GM23338 (cell line): ENCODE results near the gene CACNA1C. TPM values are rescaled to one million over a fixed set of nuclear protein-coding genes. Genes with fewer than 3 reads are reported as not detected.

Source experiments
- ATAC-seq: fragments of 200-7000 bp; cut with Tn5 transposase; 3 replicates; pipeline ENCODE4 v1.9.1; 2020
- DNase-seq: peaks from one replicate; pipeline ENCODE4 v3.0.0-alpha.2; 2015; ENCODE audit warnings: low spot score
- H2AFZ ChIP-seq: fragments of 200-600 bp; sonication (generic); 2 replicates; pipeline ENCODE4 v1.8.0; 2016; ENCODE audit warnings: antibody characterized with exemption, mild to moderate bottlenecking, moderate library complexity
- H3F3A ChIP-seq: fragments of 200-600 bp; sonication (generic); replicated peaks from 2 replicates; pipeline ENCODE4 v1.8.0; 2017; ENCODE audit warnings: antibody characterized with exemption, mixed run types, low read depth
- H3K27ac ChIP-seq: fragments of 200-600 bp; sonication (generic); 2 replicates; pipeline ENCODE4 v1.6.1; 2016; ENCODE audit warnings: low read depth
- H3K27me3 ChIP-seq: fragments of 200-600 bp; sonication (generic); 2 replicates; pipeline ENCODE4 v1.8.0; 2016; ENCODE audit warnings: mild to moderate bottlenecking, mixed run types, moderate library complexity; ENCODE audit not compliant: insufficient read depth
- H3K36me3 ChIP-seq: fragments of 200-600 bp; sonication (generic); 2 replicates; pipeline ENCODE4 v1.8.0; 2016; ENCODE audit warnings: mild to moderate bottlenecking; ENCODE audit not compliant: insufficient read depth
- H3K4me1 ChIP-seq: fragments of 200-600 bp; sonication (generic); 2 replicates; pipeline ENCODE4 v1.8.0; 2016; ENCODE audit warnings: mild to moderate bottlenecking, moderate library complexity; ENCODE audit not compliant: insufficient read depth
- H3K4me2 ChIP-seq: fragments of 200-600 bp; sonication (generic); 2 replicates; pipeline ENCODE4 v1.7.1; 2017; ENCODE audit warnings: mixed run types
- H3K4me3 ChIP-seq: fragments of 200-600 bp; sonication (generic); 2 replicates; pipeline ENCODE4 v1.6.1; 2016; ENCODE audit warnings: mixed run types
- H3K79me2 ChIP-seq: fragments of 200-600 bp; sonication (generic); replicated peaks from 2 replicates; pipeline ENCODE4 v1.8.0; 2017; ENCODE audit warnings: mild to moderate bottlenecking; ENCODE audit not compliant: insufficient read depth
- H3K9me2 ChIP-seq: fragments of 200-600 bp; sonication (generic); 2 replicates; pipeline ENCODE4 v1.8.0; 2017; ENCODE audit not compliant: insufficient read depth
- H4K20me1 ChIP-seq: fragments of 200-600 bp; sonication (generic); replicated peaks from 2 replicates; pipeline ENCODE4 v1.8.0; 2017; ENCODE audit warnings: mild to moderate bottlenecking; ENCODE audit not compliant: insufficient read depth
- H3K27ac Mint-ChIP-seq: 2 replicates; pipeline ENCODE4 v1.8.0; 2020; ENCODE audit warnings: inconsistent platforms, mild to moderate bottlenecking, moderate library complexity, mixed read lengths
- H3K27me3 Mint-ChIP-seq: 3 replicates; pipeline ENCODE4 v1.8.0; 2022; ENCODE audit warnings: low read depth, mild to moderate bottlenecking, moderate library complexity, mixed read lengths, inconsistent platforms; ENCODE audit not compliant: insufficient read depth, poor library complexity
- H3K36me3 Mint-ChIP-seq: 3 replicates; pipeline ENCODE4 v1.8.0; 2021; ENCODE audit warnings: low read depth, mild to moderate bottlenecking, inconsistent platforms, moderate library complexity, mixed read lengths
- H3K4me1 Mint-ChIP-seq: 3 replicates; pipeline ENCODE4 v1.8.0; 2020; ENCODE audit warnings: mild to moderate bottlenecking, inconsistent platforms, mixed read lengths
- H3K4me3 Mint-ChIP-seq: 3 replicates; pipeline ENCODE4 v1.8.0; 2021; ENCODE audit warnings: moderate library complexity, mild to moderate bottlenecking, inconsistent platforms, mixed read lengths
- H3K9me3 Mint-ChIP-seq: 3 replicates; pipeline ENCODE4 v1.8.0; 2020; ENCODE audit warnings: moderate library complexity, mild to moderate bottlenecking, inconsistent platforms, mixed read lengths
- CREB1 ChIP-seq: fragments of 250-450 bp; sonication (Bioruptor Pico); IDR thresholded peaks from 2 replicates; pipeline ENCODE4 v1.5.0; 2020; ENCODE audit warnings: low read depth, mild to moderate bottlenecking, moderate library complexity
- CTCF ChIP-seq, 2 experiments: fragments of 200-600 bp in 1 of 2; sonication (generic) in 1 of 2; conservative IDR thresholded peaks; 2 replicates each; pipeline versions ENCODE4 v1.5.1 to v1.6.1; 2016 to 2017; ENCODE audit warnings: antibody characterized with exemption in 2 of 2, low read depth in 2 of 2, mild to moderate bottlenecking in 2 of 2, moderate library complexity in 1 of 2
- ETS1 ChIP-seq: IDR thresholded peaks from 2 replicates; pipeline ENCODE4 v1.6.1; 2016; ENCODE audit warnings: antibody characterized with exemption
- EZH2 ChIP-seq: fragments of 200-600 bp; sonication (generic); IDR thresholded peaks from one replicate; pipeline ENCODE4 v1.8.0; 2017; ENCODE audit warnings: antibody characterized with exemption, mild to moderate bottlenecking, low read depth; ENCODE audit not compliant: unreplicated experiment
- EZH2phosphoT487 ChIP-seq: fragments of 200-600 bp; sonication (generic); IDR thresholded peaks from one replicate; pipeline ENCODE4 v1.8.1; 2018; ENCODE audit warnings: antibody characterized with exemption; ENCODE audit not compliant: unreplicated experiment
- JUNB ChIP-seq: IDR thresholded peaks from one replicate; pipeline ENCODE4 v1.6.1; 2016; ENCODE audit warnings: antibody characterized with exemption; ENCODE audit not compliant: unreplicated experiment
- NANOG ChIP-seq: IDR thresholded peaks from 2 replicates; pipeline ENCODE4 v1.6.1; 2016; ENCODE audit warnings: antibody characterized with exemption, borderline replicate concordance
- POLR2AphosphoS5 ChIP-seq: IDR thresholded peaks from 2 replicates; pipeline ENCODE4 v1.6.1; 2016; ENCODE audit warnings: antibody characterized with exemption, low read depth
- REST ChIP-seq: IDR thresholded peaks from one replicate; pipeline ENCODE4 v1.6.1; 2018; ENCODE audit warnings: antibody characterized with exemption; ENCODE audit not compliant: unreplicated experiment
- STAT1 ChIP-seq: IDR thresholded peaks from one replicate; pipeline ENCODE4 v1.6.1; 2016; ENCODE audit warnings: antibody characterized with exemption; ENCODE audit not compliant: unreplicated experiment
- ZNF114 ChIP-seq: fragments of 250-450 bp; sonication (Bioruptor Pico); IDR thresholded peaks from 2 replicates; pipeline ENCODE4 v1.5.0; 2020; ENCODE audit warnings: mild to moderate bottlenecking, moderate library complexity
- ZNF331 ChIP-seq: fragments of 250-450 bp; sonication (Bioruptor Pico); IDR thresholded peaks from 2 replicates; pipeline ENCODE4 v1.5.0; 2020; ENCODE audit warnings: low read depth, mild to moderate bottlenecking, moderate library complexity
- ZNF462 ChIP-seq: fragments of 250-450 bp; sonication (Bioruptor Pico); IDR thresholded peaks from 2 replicates; pipeline ENCODE4 v1.5.0; 2020; ENCODE audit warnings: mild to moderate bottlenecking, moderate library complexity
- polyA plus RNA-seq: library from polyadenylated mRNA; unstranded; fragments of >200 nt; fragmentation: Nextera tagmentation; extraction: Ambion mirVana; gene quantifications from 2 replicates; pipeline ENCODE4 v1.2.1, GENCODE V29; 2016
- total RNA-seq: library from RNA; depleted of rRNA; stranded (reverse); fragments of >200 nt; shearing (Covaris generic); gene quantifications from 2 replicates; pipeline ENCODE4 v1.2.3, GENCODE V29; 2014

CACNA1C gene
- total and polyA plus RNA-seq, 2 experiments from 2014 or later = 0.78 to 2.1 TPM

- no peaks in the 10 kb centered on the region for H3F3A ChIP-seq
- Mint-ChIP-seq H3K27me3 (no peaks in the 10 kb centered on the region), H3K9me3 (no peaks in the 10 kb centered on the region), H3K27ac (no peak overlapping the region), H3K4me3 (no peak overlapping the region), H3K4me1 (peaks cover 5% of the 10 kb centered on the region; the same call in 2 of the 3 replicates), H3K36me3 (no peaks in the 10 kb centered on the region)
- 0 out of 3 replicates have a peak, but pooled peaks have one; percentile 24 for ATAC-seq
- DNase-seq = no peak
- no peak overlapping the region for H3K4me2 ChIP-seq
- H3K4me1 ChIP-seq = no peaks in the 10 kb centered on the region
- H2AFZ ChIP-seq = no peak overlapping the region
- H3K36me3 ChIP-seq = no peaks in the 10 kb centered on the region
- H3K79me2 ChIP-seq = no peaks in the 10 kb centered on the region
- no peak overlapping the region for H3K27ac ChIP-seq
- H3K27me3 ChIP-seq = no peaks in the 10 kb centered on the region
- H4K20me1 ChIP-seq = no peaks in the 10 kb centered on the region
- TF ChIP-seq ZNF331 (no peak), ETS1 (no peak), CREB1 (CRISPR knock-in tag) (no peak), POLR2AphosphoS5 (no peak), JUNB (no peak), EZH2phosphoT487 (no peak), REST (no peak), CTCF (conservative IDR thresholded peaks at IDR 0.05; ENCODE audit: low read depth in 2 of 2) (no peak), ZNF114 (CRISPR knock-in tag) (no peak), EZH2 (no peak), ZNF462 (CRISPR knock-in tag) (no peak), NANOG (no peak), STAT1 (no peak)
- H3K9me2 ChIP-seq = 0 out of 2 replicates have a peak, but pooled peaks cover 6% of the 10 kb centered on the region
- H3K4me3 ChIP-seq = no peak overlapping the region
Observed at GRCh38 chr12:2547273-2548044, 494.7 kb downstream of the CACNA1C start.
